CD4-positive, alpha-beta T cell (primary cell): ENCODE measurements around the gene MEGF11. TPM values are rescaled to one million over a fixed set of nuclear protein-coding genes. Genes with fewer than 3 reads are reported as not detected.

Experiments
- ATAC-seq: fragments of 200-7000 bp; cut with Tn5 transposase; one replicate; pipeline ENCODE4 v1.10.0; 2022; ENCODE audit warnings: mild to moderate bottlenecking; ENCODE audit not compliant: poor library complexity
- CTCF ChIA-PET: fragments of 350-600 bp; sonication (Branson Sonifier 250); formaldehyde crosslinking; loops from one replicate; lab custom pipeline; 2021; ENCODE audit warnings: antibody characterized with exemption, inconsistent platforms; lab: Charles Lee
- POLR2A ChIA-PET: fragments of 350-600 bp; sonication (Branson Sonifier 250); formaldehyde crosslinking; loops from one replicate; lab custom pipeline; 2021; ENCODE audit warnings: antibody characterized with exemption, inconsistent platforms; lab: Charles Lee
- DNase-seq, 14 experiments: peaks; one replicate each; pipeline ENCODE4 v3.0.0-alpha.2; 2013 to 2020; ENCODE audit warnings: mixed read lengths in 2 of 14
- H3K27ac ChIP-seq, 2 donors: one replicate each; pipeline versions ENCODE4 v1.5.1 to v1.7.0; 2013; ENCODE audit warnings: low read length in 2 of 2, low read depth in 1 of 2, mild to moderate bottlenecking in 1 of 2
- H3K27me3 ChIP-seq, 2 experiments: 1 replicate in 1 of 2; 2 replicates in 1 of 2; pipeline versions ENCODE4 v1.6.1 to v1.7.0; 2013; ENCODE audit warnings: low read length in 2 of 2, control low read depth in 1 of 2, mild to moderate bottlenecking in 1 of 2, moderate library complexity in 1 of 2; ENCODE audit not compliant: insufficient read depth in 2 of 2, control insufficient read depth in 1 of 2
- H3K36me3 ChIP-seq: one replicate; pipeline ENCODE4 v1.6.1; 2013; ENCODE audit warnings: low read length, control low read depth; ENCODE audit not compliant: insufficient read depth
- H3K4me1 ChIP-seq: one replicate; pipeline ENCODE4 v1.6.1; 2013; ENCODE audit warnings: low read length, control low read depth; ENCODE audit not compliant: insufficient read depth
- H3K4me3 ChIP-seq: one replicate; pipeline ENCODE4 v1.5.1; 2013; ENCODE audit warnings: mild to moderate bottlenecking, low read length, moderate library complexity
- H3K9me3 ChIP-seq, 2 experiments: 1 replicate in 1 of 2; 2 replicates in 1 of 2; pipeline versions ENCODE4 v1.6.1 to v1.7.0; 2013; ENCODE audit warnings: low read length in 2 of 2, mild to moderate bottlenecking in 2 of 2, control low read depth in 1 of 2, moderate library complexity in 1 of 2; ENCODE audit not compliant: control insufficient read depth in 1 of 2, insufficient read depth in 1 of 2
- H3K27ac Mint-ChIP-seq: one replicate; pipeline ENCODE4 v1.8.0; 2020; ENCODE audit warnings: mixed read lengths
- H3K27me3 Mint-ChIP-seq: one replicate; pipeline ENCODE4 v1.8.0; 2021; ENCODE audit warnings: mixed read lengths
- H3K36me3 Mint-ChIP-seq: one replicate; pipeline ENCODE4 v1.8.0; 2021; ENCODE audit warnings: low read depth, mixed read lengths
- H3K4me1 Mint-ChIP-seq: one replicate; pipeline ENCODE4 v1.8.0; 2021; ENCODE audit warnings: low read depth, mixed read lengths
- H3K4me3 Mint-ChIP-seq: one replicate; pipeline ENCODE4 v1.8.0; 2020; ENCODE audit warnings: mild to moderate bottlenecking, mixed read lengths
- H3K9me3 Mint-ChIP-seq: one replicate; pipeline ENCODE4 v1.8.0; 2020; ENCODE audit warnings: mixed read lengths
- CTCF ChIP-seq: fragments of 200-600 bp; IDR thresholded peaks from one replicate; pipeline ENCODE4 v1.8.0; 2022; ENCODE audit warnings: antibody characterized with exemption, mild to moderate bottlenecking
- intact Hi-C, 2 experiments: fragments of 100-400 bp; cut with DNase I in 1 of 2; cut with micrococcal nuclease in 1 of 2; formaldehyde crosslinking; loops; one replicate each; pipeline versions ENCODE4 v1.15.1 to v1.9.0; 2023 to 2025; cut with DNase I, micrococcal nuclease
- total RNA-seq, 174 experiments: library from RNA in 2 of 174; stranded (reverse) in 2 of 174; gene quantifications; one replicate each; pipeline ENCODE4 v1.2.3 and lab custom pipeline; 2021 to 2026

MEGF11 gene
- total RNA-seq, 2 experiments from 2014 or later, result not detected

- H3K27ac Mint-ChIP-seq, result no peak overlapping the region
- H3K9me3 ChIP-seq, result no peaks in the 10 kb centered on the region
- no peaks in the 10 kb centered on the region for H3K36me3 Mint-ChIP-seq
- no peaks in the 10 kb centered on the region for H3K4me1 ChIP-seq
- intact Hi-C loops, result no loop called here
- no peak overlapping the region for H3K27ac ChIP-seq
- POLR2A ChIA-PET, result interaction anchor here (0.6 kb wide), 1 partner anchor 302 kb away, joined by 4 read pairs; no protein-coding TSS in a partner anchor
- no peaks in the 10 kb centered on the region for H3K4me1 Mint-ChIP-seq
- TF ChIP-seq CTCF, result no peak
- H3K27me3 Mint-ChIP-seq, result peaks cover 52% of the 10 kb centered on the region
- ATAC-seq (no peak), DNase-seq (no peak)
- no peaks in the 10 kb centered on the region for H3K36me3 ChIP-seq
- no peak overlapping the region for H3K4me3 Mint-ChIP-seq
- H3K9me3 Mint-ChIP-seq, result no peaks in the 10 kb centered on the region
- CTCF ChIA-PET, result interaction anchor here (0.9 kb wide), 1 partner anchor 10 kb away, joined by 3 read pairs; no protein-coding TSS in a partner anchor
- peaks cover 9 to 15% of the 10 kb centered on the region in 2 experiments for H3K27me3 ChIP-seq
- no peak overlapping the region for H3K4me3 ChIP-seq
Observed at GRCh38 chr15:65970937-65971740, 282.4 kb downstream of the MEGF11 start.

- intact Hi-C loops, result no loop called here
Observed at GRCh38 chr15:65969865-65970816, 283.4 kb downstream of the MEGF11 start.

More at GRCh38 chr15:65969865-65970816, 283.4 kb downstream of the MEGF11 start:
- no peak overlapping the region for H3K27ac ChIP-seq
- no peaks in the 10 kb centered on the region for H3K9me3 ChIP-seq
- peaks cover 52% of the 10 kb centered on the region for H3K27me3 Mint-ChIP-seq
- no peak overlapping the region for H3K4me3 ChIP-seq
- H3K4me1 Mint-ChIP-seq, result no peaks in the 10 kb centered on the region
- peaks cover 9 to 15% of the 10 kb centered on the region in 2 experiments for H3K27me3 ChIP-seq
- ChIA-PET CTCF (no interaction called here), POLR2A (no interaction called here)
- TF ChIP-seq CTCF, result no peak
- H3K36me3 ChIP-seq, result no peaks in the 10 kb centered on the region
- no peaks in the 10 kb centered on the region for H3K36me3 Mint-ChIP-seq
- no peak for ATAC-seq
- DNase-seq, result no peak
- no peak overlapping the region for H3K4me3 Mint-ChIP-seq
- no peak overlapping the region for H3K27ac Mint-ChIP-seq
- no peaks in the 10 kb centered on the region for H3K9me3 Mint-ChIP-seq
- H3K4me1 ChIP-seq, result no peaks in the 10 kb centered on the region
